OCI-LY1 (cell line): Measurements from ENCODE around the gene LSM14A.

Experiments
- CTCF ChIP-seq: fragments of 200-600 bp; sonication (generic), shearing (Covaris generic); IDR thresholded peaks from 2 replicates; pipeline ENCODE4 v1.5.1; 2017; ENCODE audit warnings: mild to moderate bottlenecking, antibody characterized with exemption, low read length, moderate library complexity, mixed read lengths
- EZH2 ChIP-seq: fragments of 200-600 bp; sonication (generic), shearing (Covaris generic); IDR thresholded peaks from 2 replicates; pipeline ENCODE4 v1.8.0; 2017; ENCODE audit warnings: borderline replicate concordance, mixed run types, mild to moderate bottlenecking, antibody characterized with exemption, low read length, moderate library complexity, mixed read lengths

DNA sequence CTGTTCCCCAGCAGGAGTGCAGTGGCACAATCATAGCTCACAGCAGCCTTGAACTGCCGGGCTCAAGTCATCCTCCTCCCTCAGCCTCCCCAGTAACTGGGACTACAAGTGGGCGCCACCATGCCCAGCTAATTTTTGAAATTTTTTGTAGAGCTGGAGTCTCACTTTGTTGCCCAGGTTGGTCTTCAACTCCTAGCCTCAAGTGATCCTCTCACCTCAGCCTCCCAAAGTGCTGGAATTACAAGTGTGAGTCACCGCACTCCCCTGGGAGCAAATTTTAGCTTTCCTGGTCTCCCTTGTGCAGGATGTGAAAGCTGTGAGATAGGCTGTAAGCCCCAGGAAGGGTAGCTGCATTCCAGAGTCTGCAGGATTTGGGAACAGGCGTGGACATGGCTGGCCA, 76.6 kb downstream of the LSM14A start:
- TF ChIP-seq CTCF (no peak), EZH2 (no peak)
